ENCODE results near the gene KPRP.

The KPRP gene

DNA sequence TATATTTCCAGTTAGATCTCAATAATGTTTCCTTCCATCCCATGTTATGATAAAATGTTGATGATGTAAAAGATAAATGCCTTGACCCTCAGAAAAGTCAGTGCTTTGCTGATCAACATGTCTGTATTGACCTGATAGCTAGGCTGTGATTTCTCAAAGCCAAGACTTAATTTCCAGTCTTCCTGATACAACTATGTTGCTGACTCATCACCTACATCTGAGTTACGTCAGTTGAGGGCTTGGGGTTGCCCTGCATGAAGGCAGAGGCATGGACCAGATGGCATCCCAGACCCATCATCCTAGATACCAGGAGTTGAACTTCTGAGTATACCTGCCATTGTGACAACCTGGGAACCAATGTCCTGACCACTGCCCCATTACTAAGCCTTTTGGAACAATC, 43.5 kb downstream of the KPRP start:
- Histone ChIP-seq H2AFZ (ENCODE audit: low read length) (no peak overlapping the region), H2BK5ac (ENCODE audit: low read length) (no peak overlapping the region), H4K8ac (ENCODE audit: low read depth, low read length) (no peak overlapping the region), H3K4ac (ENCODE audit: low read length) (no peak overlapping the region), H3K9ac (ENCODE audit: low read depth, low read length, poor library complexity) (no peak overlapping the region), H3K18ac (ENCODE audit: low read length) (no peak overlapping the region), H2BK12ac (ENCODE audit: low read length) (no peak overlapping the region), H3K4me2 (ENCODE audit: insufficient read depth, low read length, poor library complexity, severe bottlenecking) (no peak overlapping the region), H3K4me1 (ENCODE audit: control insufficient read depth in 2 of 2, insufficient read depth in 1 of 2, low read depth in 1 of 2, low read length in 2 of 2) (no peaks in the 10 kb centered on the region), H2BK120ac (ENCODE audit: low read depth, low read length) (no peak overlapping the region), H3K9me3 (replicated peaks in 1 of 2; ENCODE audit: control insufficient read depth in 2 of 2, insufficient read depth in 1 of 2, low read depth in 1 of 2, low read length in 2 of 2) (peaks cover 0 to 17% of the 10 kb centered on the region in 2 donors), H2AK5ac (ENCODE audit: low read depth, low read length) (no peak overlapping the region), H4K91ac (ENCODE audit: low read depth, low read length, poor library complexity) (no peak overlapping the region), H3K27me3 (ENCODE audit: control insufficient read depth in 3 of 3, insufficient read depth in 3 of 3, low read depth in 1 of 3, low read length in 3 of 3) (no peaks in the 10 kb centered on the region), H3K27ac (replicated peaks; ENCODE audit: low read length) (no peak overlapping the region), H3K36me3 (replicated peaks in 1 of 2; ENCODE audit: control insufficient read depth in 2 of 2, insufficient read depth in 2 of 2, low read length in 2 of 2) (no peaks in the 10 kb centered on the region), H3K4me3 (ENCODE audit: low read length in 2 of 2) (no peak overlapping the region), H3K23ac (ENCODE audit: low read depth, low read length, poor library complexity) (no peak overlapping the region), H3K14ac (ENCODE audit: low read length) (no peak overlapping the region), H2BK15ac (ENCODE audit: low read length) (no peak overlapping the region), H3K79me1 (ENCODE audit: low read depth, low read length) (no peaks in the 10 kb centered on the region)
- WGBS, 2 donors (ENCODE audit: extremely low coverage in 2 of 2, insufficient read length in 2 of 2, insufficient replicate concordance in 1 of 2): no CpG with 5 or more reads among the region's 1 CpG
- DNase-seq (ENCODE audit: low spot score): no peak

DNA sequence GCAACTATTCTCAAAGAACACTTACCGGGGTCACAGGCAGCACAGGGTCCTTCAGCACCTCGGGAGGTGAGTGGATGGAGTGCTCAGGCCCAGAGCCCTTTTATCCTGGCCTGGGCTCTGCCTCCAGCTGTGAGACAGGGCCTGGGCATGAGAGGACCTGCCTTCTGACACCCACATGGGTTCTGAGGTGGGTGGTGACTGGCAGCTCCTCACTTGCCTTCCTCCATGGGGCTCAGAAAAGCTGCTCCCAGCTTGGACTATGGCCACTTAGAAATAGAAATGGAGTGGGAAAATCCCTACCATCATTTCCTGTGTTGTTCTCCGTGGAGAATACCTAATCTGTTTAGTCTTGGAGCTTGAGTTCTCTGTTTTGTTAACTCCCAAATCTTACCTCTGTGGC, 48.8 kb downstream of the KPRP start, which contains the start of gene LCE1C:
TSS of gene LCE1C (minus strand) at position 76 of the 400 bp plus-strand sequence. CDS start 1,173 bp downstream, outside the sequence.
- no peak within 1 kb of the TSS for H3K27ac ChIP-seq (replicated peaks; ENCODE audit: low read length)
- no peak within 1 kb of the TSS for H3K23ac ChIP-seq (ENCODE audit: low read depth, low read length, poor library complexity)
- no peaks in the 10 kb centered on the region for H3K36me3 ChIP-seq (replicated peaks in 1 of 2; ENCODE audit: control insufficient read depth in 2 of 2, insufficient read depth in 2 of 2, low read length in 2 of 2)
- no CpG with 5 or more reads among the region's 3 CpGs for WGBS, 2 donors (ENCODE audit: extremely low coverage in 2 of 2, insufficient read length in 2 of 2, insufficient replicate concordance in 1 of 2)
- H3K4me2 ChIP-seq (ENCODE audit: insufficient read depth, low read length, poor library complexity, severe bottlenecking): no peak within 1 kb of the TSS
- H3K27me3 ChIP-seq (ENCODE audit: control insufficient read depth in 3 of 3, insufficient read depth in 3 of 3, low read depth in 1 of 3, low read length in 3 of 3): peaks cover 0 to 2% (median 0%) of the 10 kb centered on the region in 3 experiments
- no peak within 1 kb of the TSS for H3K4ac ChIP-seq (ENCODE audit: low read length)
- H3K14ac ChIP-seq (ENCODE audit: low read length): no peak within 1 kb of the TSS
- H2BK120ac ChIP-seq (ENCODE audit: low read depth, low read length): no peak within 1 kb of the TSS
- no peak within 1 kb of the TSS for H4K91ac ChIP-seq (ENCODE audit: low read depth, low read length, poor library complexity)
- no peak within 1 kb of the TSS for H4K8ac ChIP-seq (ENCODE audit: low read depth, low read length)
- no peak within 1 kb of the TSS for H2BK15ac ChIP-seq (ENCODE audit: low read length)
- peak within 1 kb of the TSS; percentile 21 for H3K9ac ChIP-seq (ENCODE audit: low read depth, low read length, poor library complexity)
- H3K18ac ChIP-seq (ENCODE audit: low read length): no peak within 1 kb of the TSS
- H2AFZ ChIP-seq (ENCODE audit: low read length): no peak within 1 kb of the TSS
- H3K4me1 ChIP-seq (ENCODE audit: control insufficient read depth in 2 of 2, insufficient read depth in 1 of 2, low read depth in 1 of 2, low read length in 2 of 2): no peaks in the 10 kb centered on the region
- no peaks in the 10 kb centered on the region for H3K79me1 ChIP-seq (ENCODE audit: low read depth, low read length)
- H2BK12ac ChIP-seq (ENCODE audit: low read length): no peak within 1 kb of the TSS
- H3K4me3 ChIP-seq (ENCODE audit: low read length in 2 of 2): no peak within 1 kb of the TSS
- H2BK5ac ChIP-seq (ENCODE audit: low read length): no peak within 1 kb of the TSS
- DNase-seq (ENCODE audit: low spot score): no peak
- no peak within 1 kb of the TSS for H2AK5ac ChIP-seq (ENCODE audit: low read depth, low read length)
- peaks cover 0 to 21% of the 10 kb centered on the region in 2 donors for H3K9me3 ChIP-seq (replicated peaks in 1 of 2; ENCODE audit: control insufficient read depth in 2 of 2, insufficient read depth in 1 of 2, low read depth in 1 of 2, low read length in 2 of 2)

DNA sequence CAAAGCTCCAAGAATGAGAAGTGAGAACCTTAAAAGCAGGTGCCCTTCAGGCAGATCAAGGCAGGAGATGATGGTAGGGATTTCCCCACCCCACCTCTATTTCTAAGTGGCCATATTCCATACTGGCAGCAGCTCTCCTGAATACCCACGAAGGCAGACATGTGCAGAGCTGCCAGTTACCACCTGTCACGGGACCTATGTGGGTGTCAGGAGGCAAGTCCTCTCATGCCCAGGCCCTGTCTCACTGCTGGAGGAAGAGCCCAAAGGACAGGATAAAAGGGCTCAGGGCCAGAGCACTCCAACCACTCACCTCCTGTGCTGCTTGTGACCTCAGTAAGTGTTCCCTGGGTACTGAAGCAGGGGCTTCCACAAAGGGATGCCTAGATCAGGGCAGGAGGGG, 53.2 kb downstream of the KPRP start:
- WGBS, 2 donors (ENCODE audit: extremely low coverage in 2 of 2, insufficient read length in 2 of 2, insufficient replicate concordance in 1 of 2): no CpG with 5 or more reads among the region's 2 CpGs
- no peak overlapping the region for H4K8ac ChIP-seq (ENCODE audit: low read depth, low read length)
- H3K9ac ChIP-seq (ENCODE audit: low read depth, low read length, poor library complexity): no peak overlapping the region
- H4K91ac ChIP-seq (ENCODE audit: low read depth, low read length, poor library complexity): no peak overlapping the region
- no peak overlapping the region for H2AK5ac ChIP-seq (ENCODE audit: low read depth, low read length)
- no peak for DNase-seq (ENCODE audit: low spot score)
- H3K27ac ChIP-seq (replicated peaks; ENCODE audit: low read length): no peak overlapping the region
- no peak overlapping the region for H2BK15ac ChIP-seq (ENCODE audit: low read length)
- H3K4me2 ChIP-seq (ENCODE audit: insufficient read depth, low read length, poor library complexity, severe bottlenecking): no peak overlapping the region
- no peaks in the 10 kb centered on the region for H3K4me1 ChIP-seq (ENCODE audit: control insufficient read depth in 2 of 2, insufficient read depth in 1 of 2, low read depth in 1 of 2, low read length in 2 of 2)
- no peak overlapping the region for H2BK5ac ChIP-seq (ENCODE audit: low read length)
- no peak overlapping the region for H2AFZ ChIP-seq (ENCODE audit: low read length)
- H3K4me3 ChIP-seq (ENCODE audit: low read length in 2 of 2): no peak overlapping the region
- no peak overlapping the region for H3K14ac ChIP-seq (ENCODE audit: low read length)
- no peak overlapping the region for H3K4ac ChIP-seq (ENCODE audit: low read length)
- no peak overlapping the region for H2BK12ac ChIP-seq (ENCODE audit: low read length)
- H3K79me1 ChIP-seq (ENCODE audit: low read depth, low read length): no peaks in the 10 kb centered on the region
- no peak overlapping the region for H2BK120ac ChIP-seq (ENCODE audit: low read depth, low read length)
- H3K27me3 ChIP-seq (ENCODE audit: control insufficient read depth in 3 of 3, insufficient read depth in 3 of 3, low read depth in 1 of 3, low read length in 3 of 3): peaks cover 0 to 2% (median 0%) of the 10 kb centered on the region in 3 experiments
- no peak overlapping the region for H3K18ac ChIP-seq (ENCODE audit: low read length)
- peaks cover 0 to 8% of the 10 kb centered on the region in 2 donors for H3K9me3 ChIP-seq (replicated peaks in 1 of 2; ENCODE audit: control insufficient read depth in 2 of 2, insufficient read depth in 1 of 2, low read depth in 1 of 2, low read length in 2 of 2)
- H3K36me3 ChIP-seq (replicated peaks in 1 of 2; ENCODE audit: control insufficient read depth in 2 of 2, insufficient read depth in 2 of 2, low read length in 2 of 2): no peaks in the 10 kb centered on the region
- no peak overlapping the region for H3K23ac ChIP-seq (ENCODE audit: low read depth, low read length, poor library complexity)

Data from neuronal stem cell (in vitro differentiated cells).